SU-DHL-6 (cell line): ENCODE results near the gene NT5DC4.

Source experiments
- CTCF ChIP-seq: fragments of 200-600 bp; sonication (generic); IDR thresholded peaks from one replicate; pipeline ENCODE4 v1.5.1; 2017; ENCODE audit warnings: antibody characterized with exemption, mild to moderate bottlenecking, low read length, moderate library complexity; ENCODE audit not compliant: insufficient read depth, poor library complexity, severe bottlenecking
- EZH2phosphoT487 ChIP-seq: fragments of 200-600 bp; sonication (generic), shearing (Covaris generic); conservative IDR thresholded peaks from 2 replicates; pipeline ENCODE4 v1.6.1; 2018; ENCODE audit warnings: mild to moderate bottlenecking, antibody characterized with exemption, low read length, moderate library complexity, mixed read lengths

GRCh38 chr2:112728029-112728362 is 7.2 kb downstream of the NT5DC4 start:
- no peak for TF ChIP-seq EZH2phosphoT487
- no peak for TF ChIP-seq CTCF
